ENCODE measurements around the gene SHC3. TPM values are rescaled to one million over a fixed set of nuclear protein-coding genes. Genes with fewer than 3 reads are reported as not detected.

The SHC3 gene
- total RNA-seq, 1 experiment from 2014 or later, result 0.66 TPM

- BruUV-seq (replicated peaks), result no TSS peak
- Histone ChIP-seq H3K79me2 (ENCODE audit: low read length) (no peaks in the 10 kb centered on the region), H3F3A (ENCODE audit: low read length, unreplicated experiment) (no peaks in the 10 kb centered on the region), H3K4me2 (ENCODE audit: low read length) (peak overlapping the region; percentile 67), H3K9ac (ENCODE audit: low read length) (peak overlapping the region; percentile 45; the same call in 1 of the 2 replicates), H3K27ac (ENCODE audit: low read length) (peak overlapping the region; percentile 89), H3K9me3 (ENCODE audit: low read length) (no peaks in the 10 kb centered on the region), H3K9me2 (replicated peaks; ENCODE audit: low read length) (no peaks in the 10 kb centered on the region), H3K36me3 (ENCODE audit: low read depth, low read length) (no peaks in the 10 kb centered on the region; the same call in 1 of the 2 replicates), H3K27me3 (ENCODE audit: low read length) (no peaks in the 10 kb centered on the region), H3K4me3 (ENCODE audit: low read length) (peak overlapping the region; percentile 24; the same call in 1 of the 2 replicates), H2AFZ (ENCODE audit: low read length) (no peak overlapping the region), H4K20me1 (ENCODE audit: low read length) (no peaks in the 10 kb centered on the region), H3K4me1 (ENCODE audit: insufficient read depth, low read length) (peaks cover 29% of the 10 kb centered on the region)
- TF ChIP-seq, protein P1, sequence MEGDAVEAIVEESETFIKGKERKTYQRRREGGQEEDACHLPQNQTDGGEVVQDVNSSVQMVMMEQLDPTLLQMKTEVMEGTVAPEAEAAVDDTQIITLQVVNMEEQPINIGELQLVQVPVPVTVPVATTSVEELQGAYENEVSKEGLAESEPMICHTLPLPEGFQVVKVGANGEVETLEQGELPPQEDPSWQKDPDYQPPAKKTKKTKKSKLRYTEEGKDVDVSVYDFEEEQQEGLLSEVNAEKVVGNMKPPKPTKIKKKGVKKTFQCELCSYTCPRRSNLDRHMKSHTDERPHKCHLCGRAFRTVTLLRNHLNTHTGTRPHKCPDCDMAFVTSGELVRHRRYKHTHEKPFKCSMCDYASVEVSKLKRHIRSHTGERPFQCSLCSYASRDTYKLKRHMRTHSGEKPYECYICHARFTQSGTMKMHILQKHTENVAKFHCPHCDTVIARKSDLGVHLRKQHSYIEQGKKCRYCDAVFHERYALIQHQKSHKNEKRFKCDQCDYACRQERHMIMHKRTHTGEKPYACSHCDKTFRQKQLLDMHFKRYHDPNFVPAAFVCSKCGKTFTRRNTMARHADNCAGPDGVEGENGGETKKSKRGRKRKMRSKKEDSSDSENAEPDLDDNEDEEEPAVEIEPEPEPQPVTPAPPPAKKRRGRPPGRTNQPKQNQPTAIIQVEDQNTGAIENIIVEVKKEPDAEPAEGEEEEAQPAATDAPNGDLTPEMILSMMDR (conservative IDR thresholded peaks at IDR 0.05; ENCODE audit: low read depth, low read length), result no peak
- ATAC-seq (peak; percentile 94), DNase-seq (peak; percentile 90)
- intact Hi-C loops (cut with micrococcal nuclease), result no loop called here
- ChIA-PET CTCF (interaction anchor here (0.6 kb wide), 1 partner anchor 232 kb away, joined by 3 read pairs; no protein-coding TSS in a partner anchor), POLR2A (ENCODE audit: unreplicated experiment) (interaction anchor here (0.7 kb wide), 1 partner anchor 27 kb away, joined by 5 read pairs; no protein-coding TSS in a partner anchor)
Observed at GRCh38 chr9:89137542-89138462, 40.8 kb downstream of the SHC3 start.

DNA sequence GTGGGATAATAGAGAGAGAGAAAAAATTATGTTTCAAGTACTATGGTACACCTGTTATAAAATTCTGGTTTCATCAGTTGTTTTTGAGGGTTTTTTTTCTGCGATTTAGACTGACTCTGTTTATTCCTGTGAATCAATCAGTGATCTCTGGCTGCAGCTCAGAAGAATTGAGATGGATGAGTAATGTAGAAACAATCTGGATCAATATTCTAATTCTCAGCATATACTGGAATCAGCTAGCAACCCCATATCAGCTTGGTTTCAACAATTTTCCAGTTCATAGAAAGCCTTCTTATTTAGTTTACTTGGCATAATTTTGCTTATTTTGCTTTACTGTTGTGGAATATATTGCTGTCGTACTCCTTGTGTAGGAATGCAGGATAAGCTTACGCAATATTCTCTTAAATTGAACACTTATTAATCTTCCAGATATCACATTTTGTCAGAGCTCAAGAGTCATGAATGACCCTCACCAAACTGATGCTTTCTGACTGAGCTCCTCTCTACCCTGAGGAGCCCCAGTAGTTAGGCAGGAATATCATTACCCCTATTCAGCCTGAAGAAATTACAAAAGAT lies 42.9 kb downstream of the SHC3 start:
- no peaks in the 10 kb centered on the region; the same call in 1 of the 2 replicates for H3K36me3 ChIP-seq (ENCODE audit: low read depth, low read length)
- H3K27me3 ChIP-seq (ENCODE audit: low read length), result no peaks in the 10 kb centered on the region
- intact Hi-C loops (cut with micrococcal nuclease), result no loop called here
- peaks cover 29% of the 10 kb centered on the region for H3K4me1 ChIP-seq (ENCODE audit: insufficient read depth, low read length)
- H3K79me2 ChIP-seq (ENCODE audit: low read length), result no peaks in the 10 kb centered on the region
- H3F3A ChIP-seq (ENCODE audit: low read length, unreplicated experiment), result no peaks in the 10 kb centered on the region
- CTCF ChIA-PET, result no interaction called here
- ATAC-seq, result no peak
- H3K4me2 ChIP-seq (ENCODE audit: low read length), result no peak overlapping the region
- no peaks in the 10 kb centered on the region for H3K9me2 ChIP-seq (replicated peaks; ENCODE audit: low read length)
- POLR2A ChIA-PET (ENCODE audit: unreplicated experiment), result interaction anchor here (0.6 kb wide), 1 partner anchor 100 kb away, joined by 10 read pairs; no protein-coding TSS in a partner anchor
- TF ChIP-seq EZH2phosphoT487 (IDR thresholded peaks at IDR 0.05; ENCODE audit: borderline replicate concordance, low read length), result no peak
- TF ChIP-seq, protein P1 (conservative IDR thresholded peaks at IDR 0.05; ENCODE audit: low read depth, low read length), result no peak
- no peak for TF ChIP-seq EZH2 (IDR thresholded peaks at IDR 0.05; ENCODE audit: low read length, unreplicated experiment)
- no peaks in the 10 kb centered on the region for H3K9me3 ChIP-seq (ENCODE audit: low read length)
- H4K20me1 ChIP-seq (ENCODE audit: low read length), result no peaks in the 10 kb centered on the region
- H3K27ac ChIP-seq (ENCODE audit: low read length), result no peak overlapping the region
- no peak overlapping the region for H3K9ac ChIP-seq (ENCODE audit: low read length)
- no peak overlapping the region for H2AFZ ChIP-seq (ENCODE audit: low read length)
- DNase-seq, result no peak
- no peak overlapping the region for H3K4me3 ChIP-seq (ENCODE audit: low read length)
- BruUV-seq (replicated peaks), result no TSS peak
